PFSK-1 (cell line): ENCODE measurements around the gene INSC.

Source experiments
- FOXP2 ChIP-seq: optimal IDR thresholded peaks from 2 replicates; pipeline ENCODE3; 2011; ENCODE audit warnings: borderline replicate concordance, control low read depth, inconsistent platforms; ENCODE audit not compliant: insufficient read depth; ENCODE audit errors: extremely low read length, extremely low read depth
- POLR2AphosphoS5 ChIP-seq: IDR thresholded peaks from 2 replicates; pipeline ENCODE4 v1.6.1; 2012; ENCODE audit warnings: low read depth, mild to moderate bottlenecking, control low read depth, low read length, moderate library complexity
- REST ChIP-seq, 2 experiments: IDR thresholded peaks; 2 replicates each; pipeline versions ENCODE4 v1.6.1 to v1.8.0; 2011 to 2012; ENCODE audit warnings: low read depth in 2 of 2, low read length in 2 of 2, control low read depth in 1 of 2, inconsistent platforms in 1 of 2, mild to moderate bottlenecking in 1 of 2, moderate library complexity in 1 of 2; ENCODE audit not compliant: insufficient read depth in 1 of 2
- SIN3A ChIP-seq: IDR thresholded peaks from 2 replicates; pipeline ENCODE4 v1.6.1; 2012; ENCODE audit warnings: mild to moderate bottlenecking, low read length, moderate library complexity, borderline replicate concordance; ENCODE audit not compliant: insufficient read depth
- TAF1 ChIP-seq: IDR thresholded peaks from 2 replicates; pipeline ENCODE4 v1.6.1; 2012; ENCODE audit warnings: low read length, control low read depth, borderline replicate concordance; ENCODE audit not compliant: insufficient read depth

GRCh38 chr11:15158351-15159015 is 43.8 kb downstream of the INSC start:
- TF ChIP-seq TAF1 (no peak), POLR2AphosphoS5 (no peak), REST (IDR thresholded peaks at IDR 0.05; ENCODE audit: insufficient read depth in 1 of 2, low read depth in 2 of 2, low read length in 2 of 2) (no peak), FOXP2 (no peak), SIN3A (no peak)
